WTC11 (cell line): ENCODE data around the gene KRTAP4-9. TPM values are rescaled to one million over a fixed set of nuclear protein-coding genes. Genes with fewer than 3 reads are reported as not detected.

Experiments used
- ATAC-seq: fragments of 200-7000 bp; cut with Tn5 transposase; 2 replicates; pipeline ENCODE4 v1.10.0; 2021; ENCODE audit warnings: mild to moderate bottlenecking, moderate library complexity
- CTCF ChIA-PET: fragments of 300-600 bp; sonication (Branson Sonifier 250); formaldehyde crosslinking; loops from one replicate; lab custom pipeline; 2021; ENCODE audit warnings: antibody characterized with exemption; lab: Charles Lee
- POLR2A ChIA-PET: fragments of 350-600 bp; sonication (Branson Sonifier 250); formaldehyde crosslinking; loops from one replicate; lab custom pipeline; 2021; ENCODE audit warnings: antibody characterized with exemption; lab: Charles Lee
- DNase-seq: peaks from one replicate; pipeline ENCODE4 v3.0.0; 2021; ENCODE audit warnings: low spot score
- H3K27ac Mint-ChIP-seq: 2 replicates; pipeline ENCODE4 v1.8.0; 2021; ENCODE audit warnings: mixed read lengths
- H3K27me3 Mint-ChIP-seq: 2 replicates; pipeline ENCODE4 v1.8.0; 2021; ENCODE audit warnings: low read depth, mild to moderate bottlenecking, moderate library complexity, mixed read lengths
- H3K36me3 Mint-ChIP-seq: 2 replicates; pipeline ENCODE4 v1.8.0; 2021; ENCODE audit warnings: mixed read lengths
- H3K4me1 Mint-ChIP-seq: 2 replicates; pipeline ENCODE4 v1.8.0; 2022; ENCODE audit warnings: mixed read lengths
- H3K4me3 Mint-ChIP-seq: 2 replicates; pipeline ENCODE4 v1.8.0; 2021; ENCODE audit warnings: mild to moderate bottlenecking, moderate library complexity, mixed read lengths
- H3K9me3 Mint-ChIP-seq: 2 replicates; pipeline ENCODE4 v1.8.0; 2021; ENCODE audit warnings: mixed read lengths
- ATF1 ChIP-seq: sonication (generic); formaldehyde crosslinking; IDR thresholded peaks from 2 replicates; pipeline ENCODE4 v1.8.1; 2023; ENCODE audit warnings: mild to moderate bottlenecking, moderate library complexity, missing genetic modification reagents
- ATF2 ChIP-seq: sonication (generic); formaldehyde crosslinking; IDR thresholded peaks from 2 replicates; pipeline ENCODE4 v1.8.1; 2022; ENCODE audit warnings: low read depth, missing genetic modification reagents, borderline replicate concordance
- ATF3 ChIP-seq: sonication (generic); formaldehyde crosslinking; conservative IDR thresholded peaks from 2 replicates; pipeline ENCODE4 v1.8.1; 2022; ENCODE audit warnings: mild to moderate bottlenecking, missing genetic modification reagents
- ATF6 ChIP-seq: sonication (generic); formaldehyde crosslinking; IDR thresholded peaks from 2 replicates; pipeline ENCODE4 v1.8.1; 2023; ENCODE audit warnings: mild to moderate bottlenecking, missing genetic modification reagents
- ELF4 ChIP-seq: sonication (generic); formaldehyde crosslinking; IDR thresholded peaks from 2 replicates; pipeline ENCODE4 v1.8.1; 2022; ENCODE audit warnings: low read depth, mild to moderate bottlenecking, moderate library complexity, missing genetic modification reagents
- ETV6 ChIP-seq: sonication (generic); formaldehyde crosslinking; IDR thresholded peaks from 2 replicates; pipeline ENCODE4 v1.8.1; 2022; ENCODE audit warnings: mild to moderate bottlenecking, missing genetic modification reagents
- FOXJ3 ChIP-seq: sonication (generic); formaldehyde crosslinking; IDR thresholded peaks from 2 replicates; pipeline ENCODE4 v1.9.0; 2021; ENCODE audit warnings: missing genetic modification reagents, mild to moderate bottlenecking, borderline replicate concordance
- HMGA2 ChIP-seq: fragments of 250-450 bp; sonication (Bioruptor Pico); IDR thresholded peaks from 2 replicates; pipeline ENCODE4 v1.4.0; 2021; ENCODE audit warnings: mild to moderate bottlenecking, moderate library complexity
- IRF2 ChIP-seq: sonication (generic); formaldehyde crosslinking; IDR thresholded peaks from 2 replicates; pipeline ENCODE4 v1.8.0; 2022; ENCODE audit warnings: low read depth, missing genetic modification reagents, borderline replicate concordance
- JAZF1 ChIP-seq: fragments of 250-450 bp; sonication (Bioruptor Pico); IDR thresholded peaks from 2 replicates; pipeline ENCODE4 v1.9.0; 2021; ENCODE audit warnings: moderate library complexity, mild to moderate bottlenecking, inconsistent platforms
- MAX ChIP-seq: sonication (generic); formaldehyde crosslinking; IDR thresholded peaks from 2 replicates; pipeline ENCODE4 v1.8.0; 2022; ENCODE audit warnings: mild to moderate bottlenecking, missing genetic modification reagents
- NFE2L1 ChIP-seq: sonication (generic); formaldehyde crosslinking; IDR thresholded peaks from 2 replicates; pipeline ENCODE4 v1.8.1; 2023; ENCODE audit warnings: missing genetic modification reagents
- NR2C2 ChIP-seq: sonication (generic); formaldehyde crosslinking; IDR thresholded peaks from 2 replicates; pipeline ENCODE4 v1.8.0; 2022; ENCODE audit warnings: mild to moderate bottlenecking, missing genetic modification reagents
- PREB ChIP-seq: sonication (generic); formaldehyde crosslinking; IDR thresholded peaks from 2 replicates; pipeline ENCODE4 v1.8.1; 2022; ENCODE audit warnings: mild to moderate bottlenecking, missing genetic modification reagents, moderate library complexity, borderline replicate concordance
- RELA ChIP-seq: sonication (generic); formaldehyde crosslinking; IDR thresholded peaks from 2 replicates; pipeline ENCODE4 v1.8.1; 2022; ENCODE audit warnings: missing genetic modification reagents, mild to moderate bottlenecking, borderline replicate concordance
- ZBTB43 ChIP-seq: sonication (generic); formaldehyde crosslinking; IDR thresholded peaks from 2 replicates; pipeline ENCODE4 v1.8.1; 2023; ENCODE audit warnings: mild to moderate bottlenecking, missing genetic modification reagents
- ZNF138 ChIP-seq: sonication (generic); formaldehyde crosslinking; conservative IDR thresholded peaks from 2 replicates; pipeline ENCODE4 v1.8.1; 2022; ENCODE audit warnings: mild to moderate bottlenecking, moderate library complexity, missing genetic modification reagents
- ZNF232 ChIP-seq: sonication (generic); formaldehyde crosslinking; IDR thresholded peaks from 2 replicates; pipeline ENCODE4 v1.8.0; 2022; ENCODE audit warnings: mild to moderate bottlenecking, missing genetic modification reagents
- ZNF532 ChIP-seq: fragments of 250-450 bp; sonication (Bioruptor Pico); IDR thresholded peaks from 2 replicates; pipeline ENCODE4 v1.9.0; 2021; ENCODE audit warnings: mild to moderate bottlenecking, borderline replicate concordance
- total RNA-seq: library from RNA; stranded (reverse); gene quantifications from 3 replicates; pipeline ENCODE4 v1.2.3, GENCODE V29; 2021

The KRTAP4-9 gene
- total RNA-seq, 1 experiment from 2014 or later = not detected

- TF ChIP-seq MAX (no peak), NFE2L1 (no peak), ZNF232 (CRISPR knock-in tag) (no peak), ZNF532 (no peak), ZNF138 (no peak), ATF2 (CRISPR knock-in tag) (no peak)
These were observed 36.2 kb upstream of the KRTAP4-9 start (continued) for GRCh38 chr17:41069031-41069430.

- Mint-ChIP-seq H3K27me3 (no peaks in the 10 kb centered on the region; the same call in 1 of the 2 replicates), H3K4me1 (no peaks in the 10 kb centered on the region), H3K4me3 (no peak overlapping the region), H3K27ac (no peak overlapping the region), H3K9me3 (no peaks in the 10 kb centered on the region), H3K36me3 (no peaks in the 10 kb centered on the region)
- POLR2A ChIA-PET = interaction anchor here (0.6 kb wide), 1 partner anchor 33 kb away, joined by 4 read pairs; no protein-coding TSS in a partner anchor
- TF ChIP-seq ATF3 (no peak), FOXJ3 (CRISPR knock-in tag) (no peak), PREB (no peak), NFE2L1 (no peak), ELF4 (no peak), NR2C2 (no peak), ZBTB43 (CRISPR knock-in tag) (no peak), HMGA2 (CRISPR knock-in tag) (no peak), ETV6 (CRISPR knock-in tag) (no peak), IRF2 (no peak), JAZF1 (CRISPR knock-in tag) (no peak), ATF1 (CRISPR knock-in tag) (no peak), ATF6 (CRISPR knock-in tag) (no peak), RELA (no peak)
- CTCF ChIA-PET = no interaction called here
- ATAC-seq = no peak
- no peak for DNase-seq
These were observed 33.4 kb upstream of the KRTAP4-9 start for GRCh38 chr17:41071606-41072360.
